CD14-positive monocyte (primary cell): ENCODE results near the gene MINAR1. TPM values are rescaled to one million over a fixed set of nuclear protein-coding genes. Genes with fewer than 3 reads are reported as not detected.

ENCODE experiments used
- DNase-seq, 3 donors: peaks; one replicate each; pipeline ENCODE4 v3.0.0-alpha.2; 2011 to 2022
- H2AFZ ChIP-seq: 2 replicates; pipeline ENCODE4 v1.6.0; 2012; ENCODE audit warnings: mild to moderate bottlenecking, low read depth, low read length, inconsistent platforms; ENCODE audit not compliant: insufficient read depth, poor library complexity, severe bottlenecking
- H3K27ac ChIP-seq, 2 donors: 1 replicate in 1 of 2; 2 replicates in 1 of 2; pipeline ENCODE4 v1.5.1; 2012 to 2013; ENCODE audit warnings: low read length in 2 of 2, control low read depth in 1 of 2, inconsistent platforms in 1 of 2, low read depth in 1 of 2, mild to moderate bottlenecking in 1 of 2
- H3K27me3 ChIP-seq, 2 donors: one replicate each; pipeline versions ENCODE4 v1.6.0 to v1.6.1; 2011 to 2013; ENCODE audit warnings: low read length in 2 of 2; ENCODE audit not compliant: control insufficient read depth in 2 of 2, insufficient read depth in 2 of 2
- H3K36me3 ChIP-seq, 2 donors: replicated peaks in 1 of 2; 1 replicate in 1 of 2; 2 replicates in 1 of 2; pipeline versions ENCODE4 v1.5.1 to v1.6.1; 2012 to 2013; ENCODE audit warnings: low read length in 2 of 2, control low read depth in 1 of 2, inconsistent platforms in 1 of 2, mild to moderate bottlenecking in 1 of 2; ENCODE audit not compliant: insufficient read depth in 2 of 2, control insufficient read depth in 1 of 2
- H3K4me1 ChIP-seq, 2 donors: 1 replicate in 1 of 2; 2 replicates in 1 of 2; pipeline versions ENCODE4 v1.5.1 to v1.6.1; 2012 to 2013; ENCODE audit warnings: low read length in 2 of 2, control low read depth in 1 of 2, inconsistent platforms in 1 of 2, mild to moderate bottlenecking in 1 of 2, moderate library complexity in 1 of 2; ENCODE audit not compliant: insufficient read depth in 2 of 2, control insufficient read depth in 1 of 2
- H3K4me2 ChIP-seq: replicated peaks from 2 replicates; pipeline ENCODE3; 2012; ENCODE audit warnings: low read length, moderate library complexity, mild to moderate bottlenecking; ENCODE audit not compliant: poor library complexity, severe bottlenecking; ENCODE audit errors: extremely low read depth
- H3K4me3 ChIP-seq, 3 experiments: fragments of 200-600 bp in 1 of 3; sonication (generic) in 1 of 3; replicated peaks in 1 of 3; 1 replicate in 2 of 3; 2 replicates in 1 of 3; pipeline ENCODE4 v1.5.1; 2011 to 2013; ENCODE audit warnings: low read length in 3 of 3, mild to moderate bottlenecking in 3 of 3, control low read depth in 2 of 3, low read depth in 2 of 3, inconsistent platforms in 1 of 3, moderate library complexity in 1 of 3
- H3K79me2 ChIP-seq: 2 replicates; pipeline ENCODE4 v1.6.0; 2012; ENCODE audit warnings: mild to moderate bottlenecking, control low read depth, inconsistent platforms, low read length, moderate library complexity; ENCODE audit not compliant: insufficient read depth
- H3K9ac ChIP-seq: 2 replicates; pipeline ENCODE4 v1.6.0; 2017; ENCODE audit warnings: low read length, mild to moderate bottlenecking; ENCODE audit not compliant: insufficient read depth, poor library complexity, severe bottlenecking
- H3K9me3 ChIP-seq, 2 donors: replicated peaks in 1 of 2; 1 replicate in 1 of 2; 2 replicates in 1 of 2; pipeline versions ENCODE4 v1.5.1 to v1.6.1; 2012 to 2013; ENCODE audit warnings: low read length in 2 of 2, control low read depth in 1 of 2; ENCODE audit not compliant: control insufficient read depth in 1 of 2, insufficient read depth in 1 of 2
- H4K20me1 ChIP-seq: 2 replicates; pipeline ENCODE4 v1.6.0; 2012; ENCODE audit warnings: mild to moderate bottlenecking, low read length, control low read depth, moderate library complexity; ENCODE audit not compliant: insufficient read depth
- H3K27ac Mint-ChIP-seq, 7 donors: one replicate each; pipeline ENCODE4 v1.8.0; 2020; ENCODE audit warnings: mild to moderate bottlenecking in 7 of 7, mixed read lengths in 7 of 7, moderate library complexity in 6 of 7, inconsistent platforms in 2 of 7
- H3K27me3 Mint-ChIP-seq, 3 donors: one replicate each; pipeline ENCODE4 v1.8.0; 2021 to 2022; ENCODE audit warnings: low read depth in 3 of 3, mild to moderate bottlenecking in 3 of 3, mixed read lengths in 3 of 3, moderate library complexity in 3 of 3, inconsistent platforms in 1 of 3
- H3K36me3 Mint-ChIP-seq, 2 donors: one replicate each; pipeline ENCODE4 v1.8.0; 2020; ENCODE audit warnings: mixed read lengths in 2 of 2, inconsistent platforms in 1 of 2, mild to moderate bottlenecking in 1 of 2
- H3K4me1 Mint-ChIP-seq: one replicate; pipeline ENCODE4 v1.8.0; 2020; ENCODE audit warnings: mild to moderate bottlenecking, mixed read lengths
- H3K4me3 Mint-ChIP-seq, 2 donors: one replicate each; pipeline ENCODE4 v1.8.0; 2020; ENCODE audit warnings: mild to moderate bottlenecking in 2 of 2, mixed read lengths in 2 of 2, moderate library complexity in 1 of 2
- H3K9me3 Mint-ChIP-seq, 7 donors: one replicate each; pipeline ENCODE4 v1.8.0; 2020 to 2022; ENCODE audit warnings: mixed read lengths in 7 of 7, mild to moderate bottlenecking in 6 of 7, moderate library complexity in 6 of 7, inconsistent platforms in 2 of 7
- WGBS: methylation state at CpG from one replicate; pipeline ENCODE4 v1.1.5; 2013; ENCODE audit warnings: missing lambda C conversion rate; ENCODE audit not compliant: insufficient coverage; 5-methylcytosine and 5-hydroxymethylcytosine counted together
- intact Hi-C, 2 donors: fragments of 100-400 bp; cut with micrococcal nuclease; formaldehyde crosslinking; loops; one replicate each; pipeline versions ENCODE4 v1.15.0 to v1.15.1; 2023
- polyA plus RNA-seq, 3 donors: library from polyadenylated mRNA; depleted of rRNA in 1 of 3; unstranded in 2 of 3; stranded (reverse) in 1 of 3; fragments of 300-500 nt in 2 of 3; fragments of >200 nt in 1 of 3; fragmentation: Illumina TruSeq in 2 of 3; gene quantifications; 1 replicate in 2 of 3; 2 replicates in 1 of 3; pipeline ENCODE4 v1.2.3, GENCODE V29; 2012 to 2021
- TF ChIP-seq, protein P1 (sequence below): fragments of 200-600 bp; IDR thresholded peaks from one replicate; pipeline ENCODE4 v1.8.0; 2022; ENCODE audit warnings: antibody characterized with exemption, mild to moderate bottlenecking

The MINAR1 gene
- polyA plus RNA-seq, 3 donors, result 0.04 to 0.19 TPM; not detected in 1

DNA sequence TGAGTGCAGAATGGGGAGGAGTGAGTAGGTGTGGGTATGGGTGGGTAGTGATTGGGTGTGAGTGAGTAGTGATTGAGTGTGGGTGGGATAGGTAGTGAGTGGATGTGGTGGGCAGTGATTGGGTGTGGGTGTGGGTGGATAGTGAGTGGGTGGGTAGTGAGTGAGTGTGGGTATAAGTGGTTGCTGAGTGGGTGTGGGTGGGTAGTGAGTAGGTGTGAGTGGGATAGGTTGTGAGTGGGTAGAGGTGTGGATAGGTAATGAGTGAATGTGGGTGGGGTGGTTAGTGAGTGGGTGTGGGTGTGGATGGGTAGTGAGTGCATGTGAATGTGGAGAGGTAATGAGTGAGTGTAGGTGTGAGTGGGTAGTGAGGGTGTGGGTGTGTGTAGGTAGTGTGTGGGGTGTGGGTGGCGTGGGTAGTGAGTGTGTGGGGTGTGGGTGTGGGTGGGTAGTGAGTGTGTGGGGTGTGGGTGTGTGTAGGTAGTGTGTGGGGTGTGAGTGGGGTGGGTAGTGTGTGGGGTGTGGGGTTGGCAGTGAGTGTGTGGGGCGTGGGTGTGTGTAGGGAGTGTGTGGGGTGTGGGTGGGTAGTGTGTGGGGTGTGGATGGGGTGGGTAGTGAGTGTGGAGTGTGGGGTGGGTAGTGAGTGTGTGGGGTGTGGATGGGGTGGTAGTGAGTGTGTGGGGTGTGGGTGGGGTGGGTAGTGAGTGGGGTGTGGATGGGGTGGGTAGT lies 5.3 kb downstream of the MINAR1 start:
- WGBS, result 100% methylated on average over 1 of the region's 2 CpGs

DNA sequence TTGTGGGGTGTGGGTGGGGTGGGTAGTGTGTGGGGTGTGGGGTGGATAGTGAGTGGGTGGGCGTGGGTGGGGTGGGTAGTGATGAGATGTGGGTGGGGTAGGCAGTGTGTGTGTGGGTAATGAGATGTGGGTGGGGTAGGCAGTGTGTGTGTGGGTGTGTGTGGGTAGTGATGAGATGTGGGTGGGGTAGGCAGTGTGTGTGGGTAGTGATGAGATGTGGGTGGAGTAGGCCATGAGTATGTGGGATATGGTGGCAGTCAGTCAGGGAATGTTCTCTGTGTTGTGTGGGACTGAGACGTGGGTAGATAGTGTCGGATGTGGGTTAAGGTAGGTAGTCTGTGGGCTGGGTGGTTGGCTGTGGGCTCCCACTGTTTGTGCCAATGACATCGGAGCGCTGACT lies 7.1 kb downstream of the MINAR1 start:
- Histone ChIP-seq H3K79me2 (no peaks in the 10 kb centered on the region), H3K36me3 (no peaks in the 10 kb centered on the region), H3K4me1 (no peaks in the 10 kb centered on the region), H3K9me3 (no peaks in the 10 kb centered on the region), H4K20me1 (no peaks in the 10 kb centered on the region), H2AFZ (no peak overlapping the region), H3K4me2 (no peak overlapping the region), H3K27me3 (peaks cover 13 to 17% of the 10 kb centered on the region in 2 donors), H3K9ac (no peak overlapping the region), H3K4me3 (no peak overlapping the region), H3K27ac (no peak overlapping the region)
- Mint-ChIP-seq H3K9me3 (peaks cover 0 to 1% (median 0%) of the 10 kb centered on the region in 7 donors), H3K4me3 (no peak overlapping the region), H3K27ac (no peak overlapping the region), H3K4me1 (no peaks in the 10 kb centered on the region), H3K36me3 (no peaks in the 10 kb centered on the region), H3K27me3 (peaks cover 20 to 24% (median 22%) of the 10 kb centered on the region in 3 donors)
- 100% methylated on average over 4 of the region's 5 CpGs for WGBS
- TF ChIP-seq, protein P1, sequence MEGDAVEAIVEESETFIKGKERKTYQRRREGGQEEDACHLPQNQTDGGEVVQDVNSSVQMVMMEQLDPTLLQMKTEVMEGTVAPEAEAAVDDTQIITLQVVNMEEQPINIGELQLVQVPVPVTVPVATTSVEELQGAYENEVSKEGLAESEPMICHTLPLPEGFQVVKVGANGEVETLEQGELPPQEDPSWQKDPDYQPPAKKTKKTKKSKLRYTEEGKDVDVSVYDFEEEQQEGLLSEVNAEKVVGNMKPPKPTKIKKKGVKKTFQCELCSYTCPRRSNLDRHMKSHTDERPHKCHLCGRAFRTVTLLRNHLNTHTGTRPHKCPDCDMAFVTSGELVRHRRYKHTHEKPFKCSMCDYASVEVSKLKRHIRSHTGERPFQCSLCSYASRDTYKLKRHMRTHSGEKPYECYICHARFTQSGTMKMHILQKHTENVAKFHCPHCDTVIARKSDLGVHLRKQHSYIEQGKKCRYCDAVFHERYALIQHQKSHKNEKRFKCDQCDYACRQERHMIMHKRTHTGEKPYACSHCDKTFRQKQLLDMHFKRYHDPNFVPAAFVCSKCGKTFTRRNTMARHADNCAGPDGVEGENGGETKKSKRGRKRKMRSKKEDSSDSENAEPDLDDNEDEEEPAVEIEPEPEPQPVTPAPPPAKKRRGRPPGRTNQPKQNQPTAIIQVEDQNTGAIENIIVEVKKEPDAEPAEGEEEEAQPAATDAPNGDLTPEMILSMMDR, result no peak
- no peak for DNase-seq
- intact Hi-C loops, result no loop called here

More for the DNA sequence above, 5.3 kb downstream of the MINAR1 start:
- Histone ChIP-seq H3K27ac (no peak overlapping the region), H3K36me3 (no peaks in the 10 kb centered on the region), H3K4me2 (no peak overlapping the region), H3K9me3 (no peaks in the 10 kb centered on the region), H3K79me2 (no peaks in the 10 kb centered on the region), H2AFZ (no peak overlapping the region), H3K4me3 (no peak overlapping the region), H3K9ac (no peak overlapping the region), H3K4me1 (no peaks in the 10 kb centered on the region), H3K27me3 (peaks cover 30 to 35% of the 10 kb centered on the region in 2 donors), H4K20me1 (no peaks in the 10 kb centered on the region)
- Mint-ChIP-seq H3K9me3 (peaks cover 0 to 8% (median 0%) of the 10 kb centered on the region in 7 donors), H3K36me3 (peaks cover 0 to 3% of the 10 kb centered on the region in 2 donors), H3K27me3 (peaks cover 38 to 42% (median 39%) of the 10 kb centered on the region in 3 donors), H3K4me1 (no peaks in the 10 kb centered on the region), H3K27ac (no peak overlapping the region), H3K4me3 (no peak overlapping the region)
- DNase-seq, result no peak
- TF ChIP-seq, protein P1, result no peak
- intact Hi-C loops, result no loop called here
